Adipose tissue (tissue), 3 donors: ENCODE results near the gene SFTPB. TPM values are rescaled to one million over a fixed set of nuclear protein-coding genes. Genes with fewer than 3 reads are reported as not detected.
"Not testable (repeated sequence)": the region's sequence is repeated elsewhere in the genome, so short reads cannot be mapped to it uniquely, and the experiment has no call there.

Source experiments
- H3K27ac ChIP-seq: one replicate; pipeline ENCODE4 v1.5.1; 2013; ENCODE audit warnings: low read depth, low read length
- WGBS, 3 donors: extraction: QIAGEN DNeasy Blood & Tissue Kit; methylation state at CpG; one replicate each; pipeline ENCODE4 v1.1.7; 2013; 5-methylcytosine and 5-hydroxymethylcytosine counted together
- polyA plus RNA-seq, 3 donors: library from polyadenylated mRNA; stranded (reverse); fragments of 200-250 nt; gene quantifications; one replicate each; pipeline ENCODE4 v1.2.3, GENCODE V29; 2013
- donor health status: healthy with polysubstance abuse.
- donor health status: Bipolar disorder and iron deficiency.
- donor health status: healthy.

The SFTPB gene
- polyA plus RNA-seq, 3 donors, result 1.7 to 2.4 TPM; not detected in 1

DNA sequence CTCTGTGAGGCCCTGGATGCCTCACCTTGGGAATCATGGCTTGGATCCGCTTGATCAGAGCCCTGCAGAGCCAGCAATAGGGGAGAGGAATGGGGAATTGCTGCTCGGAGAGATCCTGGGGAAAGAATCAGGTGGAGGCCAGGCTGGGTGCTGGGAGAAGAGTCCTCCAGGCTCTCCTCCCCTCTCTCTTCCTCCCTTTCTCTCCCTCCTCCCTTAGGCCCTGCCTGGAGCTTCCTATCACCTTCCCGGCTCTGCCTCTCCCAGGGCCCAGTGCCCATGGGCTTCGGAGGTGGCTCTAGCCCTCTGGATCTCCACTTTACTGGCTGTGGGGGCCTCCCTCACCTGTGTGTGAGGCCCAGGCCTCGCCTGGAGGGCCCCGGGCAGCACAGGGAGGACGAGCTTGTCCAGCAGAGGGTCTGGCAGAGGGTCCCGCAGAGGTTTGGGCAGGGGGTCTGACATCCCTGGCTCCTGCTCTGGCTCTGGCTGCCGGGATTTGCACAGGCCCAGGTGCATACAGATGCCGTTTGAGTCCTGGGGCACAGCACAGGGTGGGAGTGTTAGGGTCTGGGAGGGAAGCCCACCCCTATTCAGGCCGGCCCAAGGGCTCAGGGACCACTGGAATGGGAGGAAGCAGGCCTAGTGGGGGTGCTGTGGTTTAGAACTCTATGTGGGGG, 2.6 kb downstream of the SFTPB start:
- H3K27ac ChIP-seq, result no peak overlapping the region
- WGBS, 3 donors, result 88 to 93% (median 88%) methylated on average over 10 to 11 of the region's 11 CpGs

DNA sequence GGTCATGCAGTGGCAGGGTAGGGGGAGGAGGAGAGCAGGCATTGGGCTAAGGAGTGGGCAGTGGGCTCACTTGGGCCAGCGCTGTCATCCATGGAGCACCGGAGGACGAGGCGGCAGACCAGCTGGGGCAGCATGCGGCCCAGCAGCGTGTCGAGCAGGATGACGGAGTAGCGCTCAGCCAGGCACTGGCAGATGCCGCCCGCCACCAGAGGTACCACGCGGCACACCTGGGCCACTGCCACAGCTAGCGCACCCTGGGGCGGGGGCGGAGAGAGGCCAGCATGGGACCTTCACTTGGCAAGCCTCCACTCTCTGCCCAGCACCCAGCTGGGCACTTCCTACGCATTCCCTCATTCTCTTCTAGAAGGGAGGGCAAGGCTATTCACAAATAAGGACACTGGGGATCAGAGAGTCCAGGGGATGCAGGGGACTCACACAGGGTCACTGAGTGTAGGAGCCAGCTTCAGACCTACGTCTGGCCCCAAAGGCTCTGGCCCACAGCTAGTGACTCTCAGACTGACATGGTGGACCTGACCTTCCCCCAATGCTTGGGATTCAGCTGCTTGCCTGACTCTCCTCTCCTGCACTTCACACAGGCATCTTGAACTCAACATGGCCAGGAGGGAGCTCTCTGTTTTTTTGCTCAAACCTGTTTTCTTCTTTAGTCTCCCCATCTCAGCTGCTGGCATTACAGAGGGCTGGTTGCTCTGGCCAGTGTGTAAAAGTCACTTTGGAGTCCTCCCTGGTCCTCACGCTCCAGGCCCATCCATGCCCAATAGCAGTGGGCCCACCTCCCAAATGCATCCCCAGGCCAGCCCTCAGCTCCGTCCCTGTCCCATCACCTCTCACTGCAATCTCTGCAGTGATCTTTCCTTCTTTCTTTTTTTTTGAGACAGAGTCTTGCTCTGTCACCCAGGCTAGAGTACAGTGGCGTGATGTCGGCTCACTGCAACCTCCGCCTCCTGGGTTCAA, 4.1 kb downstream of the SFTPB start:
- H3K27ac ChIP-seq, result no peak overlapping the region
- WGBS, 3 donors, result 93 to 96% (median 95%) methylated on average over 21 to 23 of the region's 23 CpGs

DNA sequence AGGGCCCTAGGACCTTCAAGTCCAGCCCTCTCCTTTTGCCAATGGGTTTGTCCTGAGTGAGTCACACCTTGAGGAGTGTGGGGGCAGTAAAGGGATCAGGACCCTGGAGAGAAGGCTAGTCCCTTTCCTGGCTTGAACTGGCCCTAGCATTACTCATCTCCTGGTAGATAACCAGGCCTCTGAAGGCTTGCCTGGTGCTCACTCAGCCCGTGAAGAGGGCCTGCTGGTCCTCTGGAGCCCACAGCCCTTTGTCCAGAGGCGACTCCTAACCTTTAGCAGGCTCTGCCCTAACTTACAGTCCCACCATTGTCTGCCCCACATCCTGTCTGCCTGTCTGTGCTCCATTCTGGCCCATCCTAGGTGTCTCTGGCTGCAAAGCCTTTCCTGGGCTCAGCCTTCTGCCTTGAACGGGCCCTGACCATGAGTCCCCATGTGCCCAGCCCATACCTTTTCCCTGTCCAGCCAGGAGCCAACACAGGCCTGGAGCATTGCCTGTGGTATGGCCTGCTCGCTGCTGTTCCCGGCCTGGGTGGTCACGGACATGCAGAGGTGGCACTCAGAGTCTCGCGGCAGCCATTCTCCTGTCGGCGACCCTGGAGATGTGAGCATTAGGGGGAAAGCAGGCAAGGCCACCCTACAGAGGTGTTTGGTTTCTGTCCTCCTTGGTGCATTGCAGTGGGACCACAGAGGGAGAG, 5.0 kb downstream of the SFTPB start:
- no peak overlapping the region for H3K27ac ChIP-seq
- 87 to 88% (median 88%) methylated on average over 10 of the region's 10 CpGs for whole genome bisulfite sequencing, 3 donors

DNA sequence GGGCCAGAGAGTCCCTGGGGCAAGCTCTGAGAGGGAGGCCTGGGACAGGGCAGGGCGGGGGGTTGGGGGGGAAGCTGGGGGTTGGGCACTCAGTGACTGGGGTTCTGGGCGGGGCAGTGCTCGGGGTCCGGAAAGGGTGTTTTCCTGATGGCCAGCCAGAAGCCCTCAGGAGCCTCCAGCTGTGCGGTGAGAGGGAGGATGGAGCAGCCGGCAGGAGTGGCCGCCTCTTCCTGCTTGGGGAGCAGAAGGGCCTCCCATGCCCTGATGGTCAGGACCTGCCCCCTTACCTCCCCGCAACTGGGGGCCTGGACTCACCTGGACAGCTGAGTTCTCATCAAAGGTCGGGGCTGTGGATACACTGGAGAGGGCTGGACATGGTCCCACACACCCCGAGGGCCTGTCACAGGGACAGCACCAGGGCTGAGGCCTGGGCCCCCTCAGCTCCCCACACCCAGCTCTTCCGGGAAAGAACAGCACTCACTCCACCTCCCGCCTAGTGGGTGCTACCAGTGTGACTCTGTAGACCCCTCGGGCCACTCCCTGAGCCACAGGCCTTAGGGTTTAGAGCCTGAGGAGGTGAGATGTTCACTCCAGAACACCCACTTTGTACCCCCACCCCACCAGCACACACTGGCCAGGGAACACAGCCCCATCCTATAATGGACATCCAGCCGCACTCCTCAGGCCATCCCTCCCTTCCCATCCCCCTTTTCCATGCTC, 6.7 kb downstream of the SFTPB start:
- WGBS, 3 donors, result 56 to 78% (median 60%) methylated on average over 14 of the region's 14 CpGs
- peak overlapping the region; percentile 24 for H3K27ac ChIP-seq

DNA sequence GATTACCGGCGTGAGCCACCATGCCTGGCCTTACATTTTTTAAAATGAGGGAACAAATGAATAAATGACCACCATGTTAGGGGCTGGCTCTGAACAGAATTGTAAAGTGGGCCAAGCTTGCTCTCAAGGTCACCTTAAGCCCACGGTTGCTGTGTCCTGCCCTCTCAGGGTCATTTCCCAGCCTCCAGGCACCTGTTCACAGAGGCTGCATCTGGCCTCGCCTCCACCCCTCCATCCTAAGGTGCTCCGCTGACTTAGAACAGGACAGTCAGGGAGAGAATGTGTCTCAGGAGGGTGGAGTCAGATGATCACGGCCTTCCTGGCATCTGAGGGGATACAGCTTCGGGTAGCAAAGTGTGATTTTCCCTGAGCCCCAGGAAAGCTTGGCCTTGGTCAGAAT, 7.3 kb downstream of the SFTPB start:
- no peak overlapping the region for H3K27ac ChIP-seq
- WGBS, 3 donors, result 78 to 83% (median 81%) methylated on average over 7 of the region's 7 CpGs

DNA sequence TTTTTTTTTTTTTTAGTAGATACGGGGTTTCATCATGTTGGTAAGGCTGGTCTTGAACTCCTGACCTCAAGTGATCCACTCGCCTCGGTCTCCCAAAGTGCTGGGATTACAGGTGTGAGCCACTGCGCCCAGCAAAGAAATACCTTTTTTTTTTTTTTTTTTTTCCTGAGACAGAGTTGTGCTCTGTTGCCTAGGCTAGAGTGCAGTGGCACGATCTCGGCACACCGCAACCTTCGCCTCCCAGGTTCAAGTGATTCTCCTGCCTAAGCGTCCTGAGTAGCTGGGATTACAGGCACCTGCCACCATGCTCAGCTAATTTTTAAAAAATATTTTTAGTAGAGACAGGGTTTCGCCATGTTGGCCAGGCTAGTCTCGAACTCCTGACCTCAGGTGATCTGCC, 7.7 kb downstream of the SFTPB start:
- not testable (repeated sequence) for H3K27ac ChIP-seq
- 91 to 97% (median 96%) methylated on average over 10 to 11 of the region's 11 CpGs for WGBS, 3 donors

DNA sequence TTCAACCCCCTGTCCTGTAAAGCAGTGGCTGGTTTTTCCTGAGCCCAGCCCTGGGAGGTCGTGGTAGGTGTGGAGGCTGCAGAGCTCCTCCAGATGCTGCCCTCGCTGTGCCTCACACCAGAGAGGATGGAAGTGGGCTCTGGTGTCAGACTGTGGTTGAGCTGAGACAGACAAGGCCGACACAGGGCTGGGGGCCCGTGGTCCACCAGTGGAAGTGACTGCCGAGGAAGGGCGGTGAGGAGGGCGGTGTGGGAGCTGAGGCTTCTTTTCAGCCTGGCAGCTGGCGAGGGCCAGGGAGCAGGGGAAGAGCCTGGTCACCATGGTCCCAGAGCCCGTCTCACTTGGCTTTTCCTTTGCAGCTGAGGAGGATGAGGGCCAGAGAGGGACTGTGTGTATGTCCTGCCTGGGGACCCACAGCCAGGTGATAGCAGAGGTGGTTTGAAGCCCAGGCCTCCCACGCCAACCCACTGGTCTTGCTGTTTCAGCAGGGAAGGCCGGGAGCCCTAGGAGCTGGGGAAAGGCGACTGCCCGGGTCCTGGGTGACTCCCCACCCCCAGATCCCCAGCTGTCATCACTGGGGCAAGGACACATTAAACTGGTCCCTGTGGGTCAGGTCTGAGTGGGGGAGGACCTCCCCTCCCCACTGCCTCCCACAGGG, 8.5 kb downstream of the SFTPB start:
- no peak overlapping the region for H3K27ac ChIP-seq
- WGBS, 3 donors, result 83 to 94% (median 90%) methylated on average over 13 of the region's 13 CpGs

DNA sequence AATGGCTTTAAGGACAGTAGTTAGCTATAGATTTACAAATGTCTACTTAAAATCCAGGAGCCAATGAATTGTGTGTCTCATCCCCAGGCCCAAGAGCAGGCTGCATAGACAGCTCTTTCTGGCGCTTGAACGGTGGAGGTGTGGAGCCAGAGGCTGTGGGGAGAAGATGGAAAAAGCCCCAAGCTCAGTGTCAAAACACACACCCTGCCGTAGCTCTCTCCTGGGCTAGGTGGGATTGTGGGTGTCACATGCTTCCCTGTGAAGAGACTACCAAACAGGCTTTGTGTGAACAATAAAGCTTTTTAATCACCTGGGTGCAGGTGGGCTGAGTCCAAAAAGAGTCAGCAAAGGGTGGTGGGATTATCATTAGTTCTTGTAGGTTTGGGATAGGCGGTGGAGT, 10.6 kb downstream of the SFTPB start:
- 91 to 98% (median 95%) methylated on average over 4 of the region's 4 CpGs for WGBS, 3 donors
- not testable (repeated sequence) for H3K27ac ChIP-seq

DNA sequence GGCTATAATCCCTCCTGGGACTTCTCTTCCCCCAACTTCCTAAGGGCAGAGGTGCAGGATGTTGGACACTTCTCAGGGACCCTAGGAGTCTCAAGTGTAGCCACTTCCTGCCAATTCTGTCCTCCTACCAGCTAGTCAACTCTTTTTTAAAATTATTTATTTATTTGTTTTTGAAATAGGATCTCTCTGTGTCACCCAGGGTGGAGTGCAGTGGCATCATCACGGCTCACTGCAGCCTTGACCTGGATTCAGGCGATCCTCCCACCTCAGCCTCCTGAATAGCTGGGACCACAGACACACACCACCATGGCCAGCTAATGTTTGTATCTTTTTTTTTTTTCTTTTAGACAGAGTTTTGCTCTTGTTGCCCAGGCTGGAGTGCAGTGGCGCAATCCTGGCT, 11.5 kb downstream of the SFTPB start:
- no peak overlapping the region for H3K27ac ChIP-seq
- 82 to 91% (median 86%) methylated on average over 3 of the region's 3 CpGs for WGBS, 3 donors

DNA sequence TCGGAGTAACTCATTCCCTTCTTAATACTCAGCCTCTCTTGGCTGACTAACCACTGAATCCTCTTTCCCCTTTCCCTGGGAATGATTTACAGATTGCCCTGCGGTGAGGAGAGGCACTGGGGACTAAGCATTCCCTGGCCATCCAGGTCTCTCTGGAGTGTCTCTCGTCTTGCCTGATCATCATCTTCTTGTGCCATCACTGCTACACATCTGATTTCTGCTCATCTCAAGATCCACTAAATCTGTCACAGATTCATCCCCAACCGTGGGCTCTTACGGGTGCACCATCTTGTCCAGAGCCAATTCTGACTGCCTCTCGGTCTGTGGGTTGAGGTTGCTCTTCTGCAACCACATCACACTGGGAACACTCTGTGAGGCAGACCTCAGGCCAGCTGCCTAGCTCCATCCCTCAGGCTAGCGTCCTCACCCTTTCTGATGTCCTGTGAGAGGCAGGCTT, 12.0 kb downstream of the SFTPB start:
- H3K27ac ChIP-seq, result no peak overlapping the region
- WGBS, 3 donors, result 76 to 87% (median 77%) methylated on average over 7 of the region's 7 CpGs

DNA sequence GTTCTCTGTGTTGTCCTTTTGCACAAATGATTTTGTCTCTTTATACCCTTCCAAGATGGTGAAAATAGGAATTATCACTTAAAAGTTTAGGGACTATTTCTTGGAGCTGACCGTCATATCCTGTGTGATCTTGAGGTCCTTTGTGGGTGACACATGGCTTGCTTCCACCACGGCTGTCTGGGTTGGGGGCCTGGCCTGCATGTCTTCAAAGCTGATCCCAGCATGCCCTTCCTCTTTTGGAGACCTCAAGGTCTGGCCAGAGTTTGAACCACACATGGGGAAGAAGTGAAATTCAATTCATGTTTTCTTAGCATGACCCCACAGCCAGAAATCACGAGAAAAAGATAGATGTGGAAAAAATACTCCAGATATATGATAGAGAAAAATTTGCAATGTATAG, 14.0 kb downstream of the SFTPB start:
- no peak overlapping the region for H3K27ac ChIP-seq
- WGBS, 3 donors, result 71 to 89% (median 77%) methylated on average over 3 of the region's 3 CpGs

DNA sequence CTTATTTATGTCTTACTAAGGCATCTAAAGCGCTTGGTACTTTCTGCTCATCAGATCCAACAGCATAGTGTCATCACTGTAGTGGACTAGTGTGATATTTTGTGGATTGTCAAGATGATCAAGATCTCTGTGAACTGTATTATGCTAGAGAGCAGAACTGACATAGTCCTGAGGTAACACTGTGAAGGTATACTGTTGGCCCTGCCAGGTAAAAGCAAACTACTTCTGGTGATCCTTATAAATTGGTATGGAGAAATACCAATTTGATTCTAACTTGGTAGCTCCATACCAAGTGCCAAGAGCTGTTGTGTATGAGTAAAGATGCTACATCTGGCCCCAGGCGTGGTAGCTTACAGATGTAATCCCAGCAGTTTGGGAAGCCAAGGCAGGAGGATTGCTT, 15.9 kb downstream of the SFTPB start:
- H3K27ac ChIP-seq, result no peak overlapping the region
- 96 to 98% (median 98%) methylated on average over 2 of the region's 2 CpGs for WGBS, 3 donors

DNA sequence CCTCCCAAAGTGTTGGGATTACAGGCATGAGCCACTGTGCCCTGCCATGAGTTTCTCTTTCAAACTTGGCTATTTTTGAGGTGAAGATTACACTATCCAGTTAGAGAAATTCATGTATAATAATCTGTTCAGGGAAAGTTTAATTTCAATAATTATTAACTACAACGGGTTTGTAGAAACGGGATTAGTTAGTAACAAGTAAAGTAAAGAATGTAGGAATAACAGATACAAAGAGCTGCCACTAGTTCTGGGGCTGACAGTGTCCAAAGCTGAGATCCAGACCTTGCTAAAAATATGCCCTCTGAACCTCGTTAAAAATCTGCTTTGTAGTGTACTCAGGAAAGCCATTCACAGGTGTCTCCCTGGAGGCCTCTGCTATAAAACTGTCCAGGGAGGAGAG, 16.9 kb downstream of the SFTPB start:
- H3K27ac ChIP-seq, result no peak overlapping the region
- WGBS, 3 donors, result 51 to 87% (median 86%) methylated on average over 3 of the region's 3 CpGs

DNA sequence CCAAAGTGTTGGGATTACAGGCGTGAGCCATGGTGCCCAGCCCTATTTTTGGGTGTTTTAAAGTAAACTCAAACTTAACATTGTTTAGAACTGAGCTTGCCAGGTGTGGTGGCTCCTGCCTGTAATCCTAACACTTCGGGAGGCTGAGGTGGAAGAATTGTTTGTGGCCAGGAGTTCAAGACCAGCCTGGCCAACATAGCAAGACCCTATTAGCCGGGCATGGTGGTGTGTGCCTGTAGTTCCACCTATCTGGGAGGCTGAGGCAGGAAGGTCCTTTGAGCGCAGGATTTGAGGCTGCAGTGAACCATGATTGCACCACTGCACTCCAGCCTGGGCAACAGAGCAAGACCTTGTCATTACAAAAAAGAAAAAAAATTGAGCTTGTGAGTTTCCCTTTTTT, 17.5 kb downstream of the SFTPB start:
- 92 to 100% (median 99%) methylated on average over 4 of the region's 4 CpGs for WGBS, 3 donors
- no peak overlapping the region for H3K27ac ChIP-seq

DNA sequence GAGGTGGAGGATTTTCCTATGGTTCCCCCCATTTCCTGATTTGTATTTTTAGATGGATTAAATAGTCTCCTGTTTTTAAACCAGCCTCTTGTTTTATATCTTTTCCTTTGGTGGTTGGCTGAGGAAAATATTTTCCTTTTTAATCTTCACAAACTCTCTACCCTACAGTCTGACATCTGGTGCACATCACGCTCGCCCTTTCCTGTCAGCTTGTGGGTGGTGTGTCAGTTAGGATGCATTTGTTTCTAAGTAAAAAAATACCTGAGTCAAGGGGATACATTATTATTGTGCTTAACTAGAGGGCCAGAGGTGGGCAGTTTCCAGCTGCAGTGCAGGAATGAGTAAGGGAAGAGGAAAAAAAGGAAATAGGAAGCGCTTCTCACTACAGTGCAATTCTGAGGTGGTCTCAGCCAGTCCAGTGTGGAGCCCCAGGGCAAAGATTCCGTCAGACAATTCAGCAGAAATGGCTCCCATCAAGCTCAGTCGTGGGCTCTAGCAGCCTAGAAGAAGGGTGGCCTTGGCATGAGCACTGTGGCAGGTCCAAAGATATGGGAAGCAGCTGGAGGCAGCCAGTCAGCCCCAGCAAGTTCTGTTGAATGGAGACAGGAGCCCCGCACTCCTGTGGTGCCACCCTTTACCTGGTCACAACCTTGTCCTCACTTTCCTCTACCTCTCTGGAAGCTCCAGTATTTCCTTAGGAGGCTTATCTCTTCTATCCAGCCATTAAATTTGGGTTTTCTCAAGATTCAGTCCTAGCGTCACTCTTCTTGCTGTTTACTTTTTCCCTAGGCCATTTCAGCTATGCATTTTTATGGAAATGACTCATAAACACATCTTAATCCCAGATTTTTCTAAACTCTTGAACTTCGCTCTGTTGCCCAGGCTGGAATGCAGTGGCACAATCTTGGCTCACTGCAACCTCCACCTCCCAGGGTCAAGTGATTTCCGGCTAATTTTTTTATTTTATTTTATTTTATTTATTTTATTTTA, 18.5 kb downstream of the SFTPB start:
- 77 to 90% (median 87%) methylated on average over 9 of the region's 9 CpGs for WGBS, 3 donors
- no peak overlapping the region for H3K27ac ChIP-seq

DNA sequence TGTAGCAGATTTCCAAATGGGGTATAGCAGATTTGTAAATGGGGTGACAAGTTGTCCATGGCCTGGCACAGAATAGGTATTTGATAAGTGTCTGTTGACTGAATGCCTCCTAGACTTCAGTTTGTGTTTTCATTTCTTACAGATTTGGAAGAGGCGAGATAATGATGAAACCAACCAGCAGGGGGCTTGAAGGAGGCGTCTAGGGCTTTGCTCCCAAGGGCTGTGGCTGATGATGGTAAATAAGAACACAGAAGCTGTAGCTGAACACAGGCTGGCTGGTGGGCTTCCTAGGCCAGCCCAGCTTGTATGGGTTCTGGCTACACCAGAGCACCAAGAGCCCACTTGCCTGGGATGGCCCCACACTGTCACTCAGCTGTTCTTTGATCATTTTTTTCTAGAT, 19.4 kb downstream of the SFTPB start:
- H3K27ac ChIP-seq, result no peak overlapping the region

More for the DNA sequence above, 19.4 kb downstream of the SFTPB start:
- WGBS, 3 donors, result 54 to 67% (median 60%) methylated on average over 2 of the region's 2 CpGs
